ENCODE results near the gene ITFG1. TPM values are rescaled to one million over a fixed set of nuclear protein-coding genes. Genes with fewer than 3 reads are reported as not detected.
"Not testable (repeated sequence)": the region's sequence is repeated elsewhere in the genome, so short reads cannot be mapped to it uniquely, and the experiment has no call there.

The ITFG1 gene
- total and polyA plus RNA-seq, 9 of the 15 experiments (the other 6 are each of a cell fraction or from before 2014, with no cell fraction given) = 17.1 to 83.5 (median 35.8) TPM

DNA sequence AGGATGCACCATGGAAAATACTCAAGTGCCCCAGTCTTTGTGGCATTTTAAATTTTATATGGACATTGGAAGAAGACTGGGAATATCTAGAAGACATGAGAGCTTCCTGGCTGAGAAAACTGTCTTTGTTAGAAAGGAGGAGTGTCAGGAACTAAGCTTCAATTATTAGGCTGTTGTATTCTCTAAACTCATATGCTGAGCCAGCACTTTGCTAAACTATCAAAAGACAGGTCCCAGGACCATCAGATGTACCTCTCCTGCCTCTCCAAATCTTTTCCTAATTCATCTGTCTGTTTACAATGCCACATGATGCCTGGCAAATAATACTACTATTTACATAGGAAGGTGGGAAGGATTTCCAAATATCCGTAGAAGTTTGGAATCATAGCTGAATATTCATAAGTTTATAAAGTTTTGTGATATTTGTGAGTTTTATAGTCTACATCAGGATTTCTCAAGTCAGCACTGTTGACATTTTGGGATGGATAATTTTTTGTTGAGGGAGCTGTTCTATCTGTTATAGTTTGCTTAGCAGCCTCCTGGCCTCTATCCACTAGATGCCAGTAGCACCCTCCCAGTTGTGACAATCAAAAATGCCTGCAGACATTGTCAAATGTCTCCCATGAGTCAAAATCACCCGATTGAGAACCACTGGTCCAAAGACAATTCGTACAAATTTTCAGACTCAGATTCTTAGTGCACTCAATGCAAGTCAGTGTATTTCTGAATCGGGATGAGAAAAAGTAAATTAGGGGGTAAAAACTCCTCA is 255.9 kb downstream of the ITFG1 start (continued):
- TF ChIP-seq AFF4 (CRISPR knock-in tag; IDR thresholded peaks at IDR 0.05) = no peak
- TF ChIP-seq EWSR1 (IDR thresholded peaks at IDR 0.05; ENCODE audit: borderline replicate concordance, low read depth, partially characterized antibody) = no peak
- no peak for TF ChIP-seq ERF (CRISPR knock-in tag; IDR thresholded peaks at IDR 0.05)
- no peak for TF ChIP-seq SMARCA4 (IDR thresholded peaks at IDR 0.05)
- no peak for TF ChIP-seq NFE2L1 (tag; IDR thresholded peaks at IDR 0.05; ENCODE audit: borderline replicate concordance, low read depth)
- TF ChIP-seq CHCHD3 (CRISPR knock-in tag; IDR thresholded peaks at IDR 0.05) = no peak
- no peak for TF ChIP-seq ZNF57 (CRISPR knock-in tag; IDR thresholded peaks at IDR 0.05)
- TF ChIP-seq TAF1 (IDR thresholded peaks at IDR 0.05; ENCODE audit: control insufficient read depth, extremely low read depth, insufficient read depth, low read length, severe bottlenecking) = no peak
- TF ChIP-seq GABPB1 (CRISPR knock-in tag; IDR thresholded peaks at IDR 0.05) = no peak
- TF ChIP-seq, protein P1, sequence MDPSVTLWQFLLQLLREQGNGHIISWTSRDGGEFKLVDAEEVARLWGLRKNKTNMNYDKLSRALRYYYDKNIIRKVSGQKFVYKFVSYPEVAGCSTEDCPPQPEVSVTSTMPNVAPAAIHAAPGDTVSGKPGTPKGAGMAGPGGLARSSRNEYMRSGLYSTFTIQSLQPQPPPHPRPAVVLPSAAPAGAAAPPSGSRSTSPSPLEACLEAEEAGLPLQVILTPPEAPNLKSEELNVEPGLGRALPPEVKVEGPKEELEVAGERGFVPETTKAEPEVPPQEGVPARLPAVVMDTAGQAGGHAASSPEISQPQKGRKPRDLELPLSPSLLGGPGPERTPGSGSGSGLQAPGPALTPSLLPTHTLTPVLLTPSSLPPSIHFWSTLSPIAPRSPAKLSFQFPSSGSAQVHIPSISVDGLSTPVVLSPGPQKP (CRISPR knock-in tag; IDR thresholded peaks at IDR 0.05) = no peak

DNA sequence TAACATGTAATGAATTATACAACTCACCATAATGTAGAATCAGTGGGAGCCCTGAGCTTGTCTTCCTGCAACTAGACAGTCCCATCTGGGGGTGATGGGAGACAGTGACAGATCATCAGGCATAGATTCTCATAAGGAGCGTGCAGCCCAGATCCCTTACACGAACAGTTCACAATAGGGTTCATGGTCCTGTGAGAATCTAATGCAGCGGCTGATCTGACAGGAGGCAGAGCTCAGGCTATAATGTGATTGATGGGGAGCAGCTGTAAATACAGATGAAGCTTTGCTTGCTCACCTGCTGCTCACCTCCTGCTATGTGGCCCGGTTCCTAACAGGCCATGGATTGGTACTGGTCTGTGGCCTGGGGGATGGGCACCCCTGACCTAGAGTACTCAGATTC is 257.4 kb downstream of the ITFG1 start:
- H3K9ac ChIP-seq (ENCODE audit: insufficient read depth in 1 of 2, low read depth in 2 of 2, low read length in 2 of 2); H3K27me3 ChIP-seq (ENCODE audit: control insufficient read depth in 2 of 2, insufficient read depth in 2 of 2, low read length in 2 of 2); intact Hi-C loops (cut with micrococcal nuclease); FAIRE-seq; H3K4me1 ChIP-seq (replicated peaks in 1 of 2; ENCODE audit: control insufficient read depth in 2 of 2, insufficient read depth in 2 of 2, low read length in 2 of 2); ATAC-seq; H4K20me1 ChIP-seq (replicated peaks; ENCODE audit: control insufficient read depth, insufficient read depth, low read length); H3K9me3 ChIP-seq (replicated peaks; ENCODE audit: control insufficient read depth, insufficient read depth, low read depth, low read length); H3K4me3 ChIP-seq; H2AFZ ChIP-seq (ENCODE audit: low read depth, low read length); POLR2A ChIA-PET; H3K9me1 ChIP-seq (ENCODE audit: control insufficient read depth, insufficient read depth, low read length); CTCF ChIA-PET (ENCODE audit: low intra/inter-chr PET ratio); in situ Hi-C loops (cut with MboI); H3K36me3 ChIP-seq (ENCODE audit: control insufficient read depth, insufficient read depth, low read length); H3K79me2 ChIP-seq (ENCODE audit: control insufficient read depth, insufficient read depth, low read length); DNase-seq (ENCODE audit: extremely low read depth in 1 of 4, low spot score in 3 of 4); BruUV-seq (replicated peaks); H3K27ac ChIP-seq (ENCODE audit: extremely low read depth, low read depth, low read length); H3K4me2 ChIP-seq (ENCODE audit: insufficient read depth, low read length): not testable (repeated sequence)
- WGBS (ENCODE audit: insufficient coverage, low coverage, missing lambda C conversion rate) = 88% methylated on average over 4 of the region's 4 CpGs
